Stimulated activated CD8-positive, alpha-beta memory T cell treated with anti-CD3 and anti-CD28 coated beads, Interleukin-15, amount 100 ng/mL, for 4 hours (primary cell): ENCODE results near the gene BCL2L2.

Experiments used
- DNase-seq, 2 donors: peaks; one replicate each; pipeline ENCODE4 v3.0.0-alpha.2; 2020; ENCODE audit warnings: low read depth in 2 of 2

Gene BCL2L2

GRCh38 chr14:23299986-23300686, 6.5 kb upstream of the BCL2L2 start:
- DNase-seq, result no peak

GRCh38 chr14:23300687-23301223, 5.9 kb upstream of the BCL2L2 start:
- DNase-seq, result no peak

- peak; percentile 92 to 98 for DNase-seq
These were observed 5.2 kb upstream of the BCL2L2 start for GRCh38 chr14:23301288-23301968.

GRCh38 chr14:23301969-23302289, 4.7 kb upstream of the BCL2L2 start:
- DNase-seq, result no peak

- peak; percentile 69 to 83 for DNase-seq
These were observed 4.1 kb upstream of the BCL2L2 start, which contains the start of gene PPP1R3E for GRCh38 chr14:23302290-23303225. TSS of gene PPP1R3E (minus strand) at chr14:23302859. CDS start at chr14:23302576, 283 bp downstream.

- no peak for DNase-seq
These were observed 505 bp downstream of the BCL2L2 start for GRCh38 chr14:23307146-23307530.

GRCh38 chr14:23307687-23308644, 1.3 kb downstream of the BCL2L2 start:
- no peak for DNase-seq

- no peak for DNase-seq
These were observed 2.2 kb downstream of the BCL2L2 start for GRCh38 chr14:23308721-23309445.

- no peak for DNase-seq
These were observed 3.9 kb downstream of the BCL2L2 start for GRCh38 chr14:23310546-23310945.

- DNase-seq, result no peak
These were observed 9.7 kb downstream of the BCL2L2 start for GRCh38 chr14:23316300-23316699.

GRCh38 chr14:23319746-23320583, 13.3 kb downstream of the BCL2L2 start:
- no peak for DNase-seq

- peak; percentile 94 to 97 for DNase-seq
These were observed 14.2 kb downstream of the BCL2L2 start, which contains the start of gene PABPN1 for GRCh38 chr14:23320584-23321571. TSS of gene PABPN1 (plus strand) at chr14:23321457. CDS start at chr14:23321470, 13 bp downstream.

GRCh38 chr14:23321572-23322547, 15.2 kb downstream of the BCL2L2 start:
- DNase-seq, result peak; percentile 26 to 33

- no peak for DNase-seq
These were observed 16.2 kb downstream of the BCL2L2 start for GRCh38 chr14:23322568-23323517.

GRCh38 chr14:23323838-23324454, 17.3 kb downstream of the BCL2L2 start:
- DNase-seq, result no peak
